Raji (cell line): Measurements from ENCODE around the gene LIN54.

Experiments
- POLR2A ChIP-seq: IDR thresholded peaks from 2 replicates; pipeline ENCODE4 v1.6.1; 2011; ENCODE audit warnings: low read depth, low read length, control low read depth; ENCODE audit not compliant: insufficient read depth

Gene LIN54

GRCh38 chr4:83010522-83011318 lies at the start of gene LIN54:
Gene LIN54, minus strand, starts transcription at chr4:83010823. Its CDS starts 25,979 bp downstream, at chr4:82984844.
- peak; percentile 53; the same call in 1 of the 2 replicates for TF ChIP-seq POLR2A

GRCh38 chr4:83054928-83055327 lies 44.3 kb upstream of the LIN54 start:
- no peak for TF ChIP-seq POLR2A

- TF ChIP-seq POLR2A: no peak
Observed at GRCh38 chr4:83046693-83047473, 36.3 kb upstream of the LIN54 start.

GRCh38 chr4:83043801-83044407 lies 33.3 kb upstream of the LIN54 start:
- no peak for TF ChIP-seq POLR2A

GRCh38 chr4:83040269-83040668 lies 29.6 kb upstream of the LIN54 start:
- no peak for TF ChIP-seq POLR2A

- TF ChIP-seq POLR2A: no peak
Observed at GRCh38 chr4:83036991-83037665, 26.5 kb upstream of the LIN54 start.

GRCh38 chr4:83034630-83035494 lies 24.2 kb upstream of the LIN54 start, which contains the start of gene COPS4:
Gene COPS4, plus strand, starts transcription at chr4:83035183. Its CDS starts 42 bp downstream, at chr4:83035225.
- TF ChIP-seq POLR2A: peak; percentile 80

GRCh38 chr4:83029688-83030087 lies 19.1 kb upstream of the LIN54 start:
- no peak for TF ChIP-seq POLR2A

GRCh38 chr4:83028976-83029375 lies 18.4 kb upstream of the LIN54 start:
- TF ChIP-seq POLR2A: no peak

- no peak for TF ChIP-seq POLR2A
Observed at GRCh38 chr4:83025563-83025962, 14.9 kb upstream of the LIN54 start.

- no peak for TF ChIP-seq POLR2A
Observed at GRCh38 chr4:83024233-83024632, 13.6 kb upstream of the LIN54 start.

- TF ChIP-seq POLR2A: no peak
Observed at GRCh38 chr4:83022724-83023450, 12.3 kb upstream of the LIN54 start.

GRCh38 chr4:83019794-83020494 lies 9.3 kb upstream of the LIN54 start:
- no peak for TF ChIP-seq POLR2A
